GM18498 (cell line): ENCODE measurements around the gene ASAP2.

Experiments
- ATAC-seq: cut with Tn5 transposase; IDR thresholded peaks from one replicate; pipeline ENCODE4 v1.9.1; 2021; ENCODE audit warnings: mild to moderate bottlenecking, moderate library complexity; ENCODE audit not compliant: unreplicated experiment

The ASAP2 gene

DNA sequence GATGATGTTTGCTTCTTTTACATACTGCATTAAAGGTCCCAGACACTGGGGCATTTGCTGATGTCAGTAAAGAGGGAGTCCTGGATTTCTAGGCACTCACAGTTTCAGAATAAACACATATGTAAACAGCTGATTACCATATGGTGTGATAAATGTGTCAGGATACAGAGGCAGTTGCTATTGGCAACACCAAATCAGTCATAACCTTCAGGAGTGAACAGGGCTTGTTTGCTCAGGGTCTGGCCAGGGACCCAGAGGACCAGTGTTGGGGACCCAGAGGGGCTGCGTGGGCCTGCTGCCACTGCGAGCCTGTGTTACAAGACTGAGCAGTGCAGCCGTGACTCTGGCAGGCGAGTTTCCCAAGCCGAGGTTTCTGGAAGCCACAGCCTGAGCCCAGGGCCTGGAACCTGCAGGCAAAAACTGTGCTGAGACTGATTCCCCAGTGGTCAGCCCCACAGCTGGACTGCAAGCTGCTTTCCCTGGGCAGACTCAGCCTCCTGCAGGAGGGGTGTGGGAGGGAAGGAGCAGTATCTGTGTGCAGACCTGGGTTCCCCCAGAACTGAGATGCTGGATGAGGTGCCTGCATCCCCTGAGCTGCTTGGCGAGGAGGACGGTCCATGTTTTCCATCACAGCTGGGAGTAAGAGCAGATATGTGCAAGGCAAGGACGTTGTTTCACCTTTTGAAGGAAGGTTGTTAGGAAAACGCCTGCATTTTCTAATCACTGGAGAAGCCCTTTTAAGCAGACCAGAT lies 23.6 kb downstream of the ASAP2 start:
- ATAC-seq: no peak

DNA sequence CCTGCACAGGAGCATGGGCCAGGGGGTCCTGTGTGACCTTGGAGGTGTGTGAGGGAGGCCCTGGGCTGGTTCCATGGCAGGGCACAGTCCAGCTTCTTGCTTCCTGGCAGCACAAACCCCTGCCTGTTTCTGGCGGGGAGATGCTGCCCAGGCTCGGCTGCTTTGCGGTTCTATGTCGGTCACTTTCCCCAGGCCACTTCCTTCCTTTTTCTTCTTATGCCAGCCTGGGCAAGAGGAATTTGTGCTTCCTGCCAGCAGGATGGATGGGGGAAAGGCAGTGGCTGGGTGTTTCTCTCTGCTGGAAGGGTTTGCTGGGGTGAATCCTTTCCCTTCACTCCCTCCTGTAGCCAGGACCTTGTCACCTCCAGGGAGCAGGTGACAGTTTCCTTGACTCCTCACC lies 24.3 kb downstream of the ASAP2 start:
- ATAC-seq: no peak

DNA sequence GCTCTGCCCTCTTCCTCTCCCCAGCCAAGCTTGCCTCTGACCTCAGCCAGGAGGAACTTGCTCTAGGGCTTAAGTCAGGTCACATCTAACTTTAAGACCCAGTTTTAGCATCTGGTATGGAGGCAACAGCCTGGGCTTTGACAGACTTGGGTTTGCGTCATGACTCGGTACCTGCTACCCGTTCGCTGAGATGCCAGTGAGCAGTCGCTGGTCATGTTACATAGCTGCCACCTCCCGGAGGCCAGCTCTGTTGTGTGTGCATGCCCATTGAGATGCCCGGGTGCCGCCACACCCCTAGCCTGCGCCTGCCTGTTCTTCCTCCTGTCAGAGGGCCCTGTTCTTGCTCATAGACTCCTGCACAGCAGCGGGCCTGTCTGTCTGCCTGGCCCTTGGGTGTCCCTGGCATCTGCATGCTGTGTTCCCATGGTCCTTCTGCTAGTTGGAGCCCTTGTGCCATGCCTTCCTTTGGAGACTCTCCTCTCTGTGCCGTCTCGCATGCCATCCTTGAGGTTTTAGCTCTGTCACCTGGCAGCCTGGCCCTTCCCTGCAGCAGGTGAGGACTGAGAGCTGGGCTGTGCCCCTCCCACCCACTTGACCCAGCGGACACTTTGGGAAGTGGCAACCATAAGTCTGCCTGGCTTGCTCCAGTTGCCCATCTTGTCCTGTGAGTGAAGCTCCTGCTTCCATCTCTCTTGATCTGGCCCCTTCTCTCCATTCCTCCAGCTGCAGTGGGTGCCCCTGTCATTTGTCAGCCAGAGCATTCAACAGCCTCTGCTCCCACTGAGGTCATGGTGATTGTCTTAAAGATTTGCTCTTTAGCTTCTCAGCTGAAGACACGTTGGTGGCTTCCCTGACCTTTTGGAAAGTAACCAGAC lies 24.9 kb downstream of the ASAP2 start:
- no peak for ATAC-seq

DNA sequence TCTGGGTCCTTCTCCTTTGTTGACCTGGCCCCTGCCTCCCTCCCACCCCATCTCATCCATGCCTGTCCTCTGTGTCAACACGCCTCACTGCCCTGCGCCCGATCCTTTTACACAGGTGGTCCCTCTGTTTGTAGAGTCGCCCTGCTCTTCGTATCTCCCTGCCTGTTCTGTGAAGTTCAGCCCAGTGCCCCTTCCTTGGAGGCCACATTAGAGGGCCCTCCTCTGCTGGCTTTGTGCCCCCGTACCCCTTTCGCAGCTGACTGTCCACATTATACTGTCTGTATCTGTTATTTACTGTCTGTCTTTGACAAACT lies 25.5 kb downstream of the ASAP2 start:
- no peak for ATAC-seq

DNA sequence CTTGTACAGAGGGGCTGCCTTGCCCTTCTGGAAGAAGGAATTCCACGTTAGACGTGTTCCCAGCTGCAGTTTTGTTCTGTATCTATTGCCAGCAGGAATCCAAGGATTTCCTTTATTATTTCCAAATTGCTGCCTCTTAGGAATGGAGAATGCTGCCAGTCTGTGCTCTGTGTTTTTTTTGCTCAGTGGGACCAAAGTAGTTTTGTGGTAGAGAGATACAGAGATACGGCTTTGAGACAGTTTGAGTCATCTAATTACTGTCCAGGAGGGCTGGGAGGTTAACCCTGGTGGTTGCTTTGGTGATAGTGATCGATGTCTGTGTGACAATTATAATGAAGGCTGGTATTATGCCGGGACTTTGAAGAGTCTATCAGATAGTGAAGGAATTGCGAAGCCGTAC lies 26.3 kb downstream of the ASAP2 start:
- no peak for ATAC-seq

DNA sequence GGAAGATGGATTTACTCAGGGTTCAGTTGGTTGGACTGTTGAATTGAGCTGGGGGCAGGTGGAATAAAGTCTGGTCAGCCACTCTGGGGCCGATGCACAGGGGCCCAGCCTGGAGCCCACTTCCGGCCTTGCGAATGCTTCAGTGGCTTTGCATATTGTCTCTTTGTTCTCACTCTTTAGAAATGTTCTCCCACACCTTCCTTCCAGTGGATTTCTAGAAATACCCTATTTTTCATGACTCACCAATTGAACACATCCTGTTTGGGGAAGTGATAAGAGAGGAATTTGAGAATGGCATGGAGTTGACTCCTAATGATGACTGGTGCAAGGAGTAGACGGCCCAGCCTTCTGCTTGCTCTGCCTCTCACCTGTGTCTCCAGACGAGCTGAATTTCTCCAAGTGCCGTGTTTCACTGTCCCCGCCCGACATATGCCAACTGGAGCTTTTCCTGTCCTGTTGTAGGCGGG lies 28.1 kb downstream of the ASAP2 start:
- no peak for ATAC-seq

DNA sequence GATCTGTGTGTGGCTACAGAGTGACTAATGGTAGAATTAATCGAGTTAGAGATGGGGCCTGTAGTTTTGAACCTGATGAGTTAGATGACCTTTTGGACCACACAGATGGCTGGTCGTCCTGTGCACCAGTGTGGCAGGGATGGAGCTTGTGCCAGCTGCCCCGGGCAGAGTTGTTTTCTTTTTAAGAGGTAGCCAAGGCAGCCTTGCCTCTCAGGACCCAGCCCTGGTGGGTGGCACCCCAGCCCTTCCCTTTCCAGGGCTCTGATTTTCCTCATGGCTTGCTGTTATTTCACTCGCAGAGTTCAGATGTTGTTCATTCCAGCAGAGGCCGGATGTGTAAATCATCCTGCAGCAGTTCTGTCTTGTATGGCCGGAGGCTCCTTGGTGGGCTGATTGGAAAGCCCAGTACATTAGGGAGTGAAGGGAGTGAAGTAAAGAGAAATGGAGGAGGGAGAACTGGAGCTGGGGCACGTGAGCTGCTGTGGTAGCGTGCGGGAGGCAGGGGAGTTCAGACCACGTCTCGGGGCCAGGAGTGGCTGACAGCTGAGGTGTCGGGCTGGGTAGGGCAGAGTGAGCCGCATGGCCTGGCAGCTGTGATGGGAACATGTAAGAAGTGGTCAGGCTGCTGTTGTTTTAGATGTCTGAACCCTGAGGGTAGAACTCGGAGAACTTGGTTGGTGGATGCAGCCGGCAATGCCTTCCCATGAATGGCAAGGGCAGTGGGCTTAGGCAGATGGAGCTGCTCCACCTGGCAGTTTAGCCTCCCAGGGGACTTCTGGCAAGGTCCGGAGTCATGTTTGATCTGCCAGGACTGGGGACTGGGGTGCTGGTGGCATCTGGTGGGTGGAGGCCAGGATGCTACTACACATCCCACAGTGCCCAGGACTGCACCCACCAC lies 28.8 kb downstream of the ASAP2 start:
- no peak for ATAC-seq

DNA sequence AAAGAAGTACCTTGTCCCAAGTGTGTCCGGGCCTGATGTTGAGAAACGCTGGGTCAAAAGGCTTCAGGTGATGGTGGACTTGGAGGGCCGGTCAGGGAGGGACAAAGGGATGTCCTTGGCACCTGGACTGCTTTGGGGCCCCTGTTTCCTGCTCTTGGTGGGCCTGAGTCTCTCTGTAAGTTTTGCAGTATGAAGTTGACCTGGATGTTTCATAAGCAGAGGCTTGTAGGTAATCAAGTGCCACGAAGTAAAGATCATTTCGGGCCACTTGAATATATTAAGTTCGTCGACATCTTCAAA lies 29.4 kb downstream of the ASAP2 start:
- ATAC-seq: no peak

DNA sequence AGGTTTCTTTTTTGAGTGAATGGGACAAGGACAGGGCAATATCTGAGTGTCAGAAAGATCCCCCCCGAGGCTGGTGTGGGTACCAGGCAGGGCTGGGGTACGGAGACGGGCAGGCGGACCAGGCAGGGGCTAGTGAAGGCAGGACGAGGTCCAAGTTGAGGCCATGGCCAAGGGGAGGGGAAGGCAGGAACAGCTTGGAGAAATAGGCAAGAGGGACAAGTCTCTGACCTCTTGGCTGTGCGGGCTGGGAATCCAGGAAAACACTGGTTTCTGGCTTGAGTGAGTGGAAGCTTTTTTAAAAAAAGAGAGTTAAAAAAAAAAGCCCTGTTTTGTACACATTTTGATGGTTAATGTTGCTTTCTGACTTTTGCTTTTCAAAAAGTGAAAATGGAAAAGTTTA lies 30.3 kb downstream of the ASAP2 start:
- no peak for ATAC-seq

DNA sequence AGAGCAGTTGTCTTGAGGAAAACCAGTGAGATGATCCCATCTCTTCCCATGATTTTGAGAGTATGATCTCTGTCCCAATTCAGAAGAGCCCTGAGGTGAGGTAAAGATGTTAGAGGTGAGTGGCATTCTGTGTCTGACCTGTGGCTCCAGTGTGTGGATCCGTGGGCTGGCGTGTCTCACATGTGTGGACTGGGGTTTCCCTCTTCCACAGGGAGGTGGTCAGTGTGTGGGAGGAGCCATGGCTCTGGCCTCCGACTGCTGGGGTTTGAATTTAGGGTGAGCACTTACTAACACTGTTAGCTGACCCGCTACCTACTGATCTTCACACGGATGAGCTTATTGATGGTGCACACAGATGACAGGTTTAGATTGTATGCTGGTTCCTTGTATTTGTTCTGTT lies 31.2 kb downstream of the ASAP2 start:
- no peak for ATAC-seq

DNA sequence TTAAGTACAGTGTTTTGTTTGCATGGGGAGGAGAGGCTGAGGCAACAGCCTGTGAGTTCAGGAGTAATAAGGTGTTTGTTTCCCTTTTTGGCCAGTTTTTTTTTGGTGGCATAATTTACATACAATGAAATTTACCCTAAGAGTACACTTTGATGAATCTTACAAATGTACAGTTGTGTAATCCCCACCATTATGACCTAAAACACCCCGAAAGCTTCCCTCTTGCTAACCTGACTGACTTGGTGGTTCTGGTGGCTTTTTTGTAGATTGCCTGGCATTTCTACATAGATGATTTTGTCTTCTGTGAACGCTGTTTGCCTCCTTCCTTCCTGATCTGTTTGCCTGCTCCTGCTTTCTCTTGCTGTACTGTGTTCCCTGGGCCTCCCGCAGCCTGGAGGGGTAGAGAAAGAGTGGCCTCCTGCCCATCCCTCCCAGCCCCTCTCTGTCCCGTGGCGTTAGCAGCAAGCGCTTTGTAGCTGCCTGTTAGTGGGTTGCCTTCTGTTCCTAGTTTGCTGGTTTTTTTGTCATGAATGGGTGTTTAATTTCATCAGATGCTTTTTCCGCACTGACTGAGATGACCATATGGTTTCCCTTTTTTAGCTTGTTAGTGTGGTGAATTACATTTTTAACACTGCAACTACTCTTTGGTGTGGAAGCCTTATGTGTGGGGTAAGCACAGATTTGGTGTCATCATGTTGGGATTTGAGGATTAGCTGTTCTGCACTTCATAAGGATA lies 32.1 kb downstream of the ASAP2 start:
- no peak for ATAC-seq

DNA sequence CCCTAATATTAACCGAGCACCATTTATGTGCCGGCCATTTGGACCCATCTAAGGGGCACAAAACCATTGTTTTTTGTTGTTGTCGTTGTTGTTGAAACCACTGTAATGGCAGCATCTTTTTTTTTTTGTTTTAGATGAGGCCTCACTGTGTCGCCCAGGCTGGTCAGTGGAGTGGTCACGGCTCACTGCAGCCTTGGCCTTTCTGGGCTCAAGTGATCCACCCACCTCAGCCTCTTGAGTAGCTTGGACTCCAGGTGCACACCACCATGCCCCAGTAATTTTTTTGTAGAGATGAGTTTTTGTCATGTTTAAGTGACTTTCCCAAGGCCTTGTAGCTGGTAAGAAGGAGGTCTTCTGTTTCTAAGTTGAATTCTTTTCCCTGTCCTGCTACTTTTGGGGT lies 33.0 kb downstream of the ASAP2 start:
- no peak for ATAC-seq

DNA sequence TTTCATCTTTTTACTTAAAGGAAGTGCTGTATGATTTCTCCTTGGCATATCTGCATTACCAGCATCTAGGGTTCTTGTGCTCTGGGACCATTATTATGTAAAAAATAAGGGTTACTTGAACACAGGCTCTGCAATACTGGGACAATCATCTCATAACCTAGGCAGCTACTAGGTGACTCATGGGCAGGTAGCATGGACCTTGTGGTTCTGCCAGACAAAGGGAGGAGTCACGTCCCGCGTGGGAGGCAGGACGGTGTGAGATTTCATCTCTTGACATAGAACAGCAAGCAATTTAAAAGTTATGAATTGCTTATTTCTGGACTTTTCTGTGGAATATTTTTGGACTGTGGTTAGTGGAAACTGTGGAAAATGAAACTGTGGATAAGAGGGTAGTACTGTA lies 34.1 kb downstream of the ASAP2 start:
- ATAC-seq: no peak

DNA sequence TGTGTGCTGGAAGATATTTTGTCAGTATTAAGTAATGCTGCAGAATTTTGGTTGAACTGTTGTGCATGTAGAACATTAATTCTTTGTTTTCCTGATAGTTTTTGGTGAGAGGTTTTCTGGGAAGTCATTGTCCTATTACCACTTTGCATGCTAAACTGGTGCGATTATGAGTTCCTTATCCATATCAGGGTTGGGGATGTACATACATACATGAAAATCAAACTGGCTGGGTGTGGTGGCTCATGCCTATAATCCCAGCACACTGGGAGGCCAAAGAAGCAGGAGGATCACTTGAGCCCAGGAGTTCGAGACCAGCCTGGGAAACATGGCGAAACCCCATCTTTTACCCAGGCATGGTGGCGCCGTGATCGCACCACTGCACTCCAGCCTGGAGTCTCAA lies 34.6 kb downstream of the ASAP2 start:
- ATAC-seq: no peak

DNA sequence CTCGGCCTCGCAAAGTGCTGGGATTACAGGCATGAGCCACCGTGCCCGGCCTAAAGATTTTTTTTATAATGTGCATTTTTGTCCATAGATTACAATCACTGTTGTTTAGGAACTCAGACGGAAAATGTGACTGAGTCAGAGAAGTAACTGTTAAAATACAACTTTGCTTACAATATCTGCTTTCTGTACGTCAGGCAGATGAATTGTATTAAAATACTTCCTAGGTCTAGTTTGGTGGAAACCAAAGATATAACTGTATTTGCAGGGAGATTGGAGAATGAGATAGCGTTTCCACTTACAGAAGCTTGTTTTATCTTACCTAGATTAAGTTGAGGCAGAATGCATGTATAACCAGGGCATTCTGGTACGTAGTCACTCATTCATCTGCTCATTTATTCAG lies 36.7 kb downstream of the ASAP2 start:
- ATAC-seq: no peak

DNA sequence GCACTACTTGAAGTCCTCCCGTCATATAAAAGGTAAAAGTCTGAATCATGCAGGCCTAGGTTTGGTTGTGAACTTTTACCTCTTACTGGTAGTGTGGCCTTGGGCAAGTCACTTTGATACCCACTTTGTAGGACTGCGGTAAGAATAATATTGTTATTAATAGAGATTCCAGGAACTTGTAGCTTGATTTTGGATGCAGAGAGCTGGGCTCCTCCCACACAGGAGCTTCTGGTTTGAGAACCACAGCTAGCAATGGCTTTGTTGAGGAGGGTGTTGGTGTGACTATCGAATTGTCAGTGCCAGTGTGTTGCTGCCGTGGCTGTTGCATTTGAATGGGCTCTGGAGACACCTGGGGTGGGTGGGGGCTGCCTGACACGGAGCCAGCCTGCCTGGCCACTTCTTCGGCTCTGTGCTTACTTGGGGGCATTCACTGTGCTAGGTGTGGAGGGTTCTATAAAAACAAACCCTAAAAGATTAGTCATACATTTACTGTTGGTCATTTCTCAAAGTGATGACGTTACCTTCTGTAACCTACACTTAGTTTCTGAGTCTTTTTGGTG lies 38.5 kb downstream of the ASAP2 start:
- ATAC-seq: no peak

DNA sequence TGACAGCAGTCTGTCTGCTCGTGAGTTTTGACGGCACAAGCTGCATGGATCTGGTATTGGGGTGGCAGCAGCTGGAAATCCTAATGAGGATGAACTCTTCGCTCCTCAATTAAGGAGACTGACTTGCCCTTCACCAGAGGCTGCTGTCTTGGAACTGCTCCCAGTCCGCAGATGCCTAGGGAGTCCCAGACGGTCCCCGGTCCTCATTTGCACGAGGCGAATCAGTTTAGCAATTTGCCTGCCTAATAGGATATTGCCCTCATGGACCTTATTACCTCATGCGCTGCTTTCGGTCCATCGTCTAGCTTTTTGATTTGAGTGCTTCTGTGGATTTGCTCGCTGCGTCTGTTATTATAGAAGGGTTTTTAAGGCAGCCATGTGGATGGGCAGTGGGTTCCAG lies 40.6 kb downstream of the ASAP2 start:
- no peak for ATAC-seq

DNA sequence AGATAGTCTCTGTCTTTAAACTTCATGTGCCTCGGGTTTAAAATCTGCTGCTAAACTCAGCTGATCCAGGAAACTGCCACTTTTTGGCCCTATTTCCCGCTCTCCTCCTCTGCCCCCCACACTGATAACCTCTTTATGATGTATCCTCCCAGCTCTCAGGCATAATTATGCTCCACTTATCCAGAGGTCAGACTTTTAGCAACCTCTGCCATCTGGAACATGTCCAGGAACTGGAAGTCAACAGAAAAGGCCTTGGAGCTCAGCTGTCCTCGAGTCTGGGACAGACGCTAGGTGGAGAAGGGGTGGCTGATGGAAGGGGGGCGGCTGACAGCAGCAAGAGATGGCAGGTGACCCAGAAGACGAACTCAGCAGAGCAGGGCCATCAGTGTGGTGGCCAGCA lies 41.2 kb downstream of the ASAP2 start:
- ATAC-seq: no peak

DNA sequence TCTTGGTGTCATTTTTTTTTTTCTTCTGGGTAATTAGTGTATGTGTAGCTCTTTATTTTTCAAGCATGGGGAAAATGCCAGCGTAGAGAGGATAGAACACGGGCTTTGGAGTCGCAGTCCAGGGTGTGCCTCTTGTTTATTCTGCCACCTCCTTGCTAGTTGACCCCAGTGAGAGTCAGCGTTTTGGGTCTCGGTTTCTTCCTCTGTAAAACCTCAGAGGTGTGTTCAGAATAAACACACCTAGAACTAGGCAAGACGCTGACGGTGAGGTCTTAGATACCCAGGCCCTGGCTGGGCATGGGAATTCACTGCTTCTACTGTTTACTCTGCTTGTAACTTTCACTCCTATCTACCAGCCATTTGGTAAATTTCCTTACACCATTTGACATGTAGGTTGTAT lies 41.8 kb downstream of the ASAP2 start:
- ATAC-seq: no peak

DNA sequence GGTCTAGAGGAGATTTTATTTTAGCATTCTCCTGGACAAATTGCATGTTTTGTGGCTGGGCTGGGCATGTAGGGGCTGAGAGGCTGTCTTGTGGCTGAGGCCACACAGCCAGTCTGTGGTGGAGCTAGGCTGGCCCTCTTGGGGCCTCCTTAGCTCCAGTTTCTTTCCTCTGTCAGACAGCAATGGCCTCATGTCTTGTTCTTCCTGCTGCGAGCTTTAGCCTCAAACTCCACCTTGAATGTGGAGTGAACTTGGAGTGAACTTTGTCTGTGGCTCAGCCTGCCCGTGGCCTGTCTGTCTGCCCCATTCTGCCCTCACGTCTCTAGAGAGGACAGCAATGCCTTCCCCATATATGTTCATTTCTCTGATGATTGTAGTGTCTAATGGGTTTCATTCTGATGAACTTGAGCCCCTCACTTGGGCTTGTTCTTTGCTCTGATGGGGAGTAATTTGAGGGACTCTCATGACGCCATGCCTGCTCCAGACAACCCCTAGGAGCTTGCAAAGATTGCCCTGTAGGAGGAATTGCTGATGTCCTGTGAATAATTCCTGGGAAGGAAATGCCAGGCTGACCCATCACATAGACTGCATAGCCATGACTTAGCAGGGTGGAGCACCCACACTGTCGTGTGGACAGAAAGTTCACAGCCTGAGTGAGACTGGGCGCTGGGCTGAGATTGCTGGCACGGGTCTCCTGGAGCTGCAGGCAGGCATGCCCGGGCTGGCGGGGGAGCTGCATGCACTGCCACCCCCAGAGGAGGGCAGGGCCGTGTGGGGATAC lies 42.6 kb downstream of the ASAP2 start:
- ATAC-seq: no peak
